Sigmoid colon (tissue), 7 donors: ENCODE data around the gene CHST1. TPM values are rescaled to one million over a fixed set of nuclear protein-coding genes. Genes with fewer than 3 reads are reported as not detected.

Experiments
- DNase-seq: peaks from one replicate; pipeline ENCODE4 v3.0.0-alpha.2; 2019
- H3K27ac ChIP-seq, 4 donors: fragments of 200-600 bp; sonication (generic); one replicate each; pipeline ENCODE4 v1.5.1; 2016 to 2019; ENCODE audit warnings: mild to moderate bottlenecking in 1 of 4
- H3K27me3 ChIP-seq, 3 donors: fragments of 200-600 bp; sonication (generic); one replicate each; pipeline ENCODE4 v1.5.1; 2019; ENCODE audit warnings: mild to moderate bottlenecking in 1 of 3
- H3K36me3 ChIP-seq, 4 donors: fragments of 200-600 bp; sonication (generic); one replicate each; pipeline ENCODE4 v1.5.1; 2016 to 2019
- H3K4me1 ChIP-seq, 4 donors: fragments of 200-600 bp; sonication (generic); one replicate each; pipeline ENCODE4 v1.5.1; 2017 to 2019
- H3K4me3 ChIP-seq, 4 donors: fragments of 200-600 bp; sonication (generic); one replicate each; pipeline ENCODE4 v1.5.1; 2017 to 2019; ENCODE audit warnings: mild to moderate bottlenecking in 2 of 4, moderate library complexity in 1 of 4
- H3K9me3 ChIP-seq, 4 donors: fragments of 200-600 bp in 3 of 4; sonication (generic) in 3 of 4; one replicate each; pipeline versions ENCODE4 v1.5.1 to v1.6.1; 2013 to 2019
- EP300 ChIP-seq, 4 donors: sonication (generic); formaldehyde crosslinking; IDR thresholded peaks; one replicate each; pipeline ENCODE4 v1.6.1; 2017; ENCODE audit warnings: antibody characterized with exemption in 4 of 4
- POLR2A ChIP-seq, 2 donors: fragments of 450-650 bp; IDR thresholded peaks; one replicate each; pipeline ENCODE4 v1.6.1; 2016; ENCODE audit warnings: antibody characterized with exemption in 2 of 2, mild to moderate bottlenecking in 2 of 2, moderate library complexity in 2 of 2
- POLR2AphosphoS5 ChIP-seq, 4 donors: sonication (generic); formaldehyde crosslinking; IDR thresholded peaks; one replicate each; pipeline ENCODE4 v1.6.1; 2017; ENCODE audit warnings: antibody characterized with exemption in 4 of 4
- WGBS, 2 donors: extraction: QIAGEN DNeasy Blood & Tissue Kit; methylation state at CpG; one replicate each; pipeline ENCODE4 v1.1.7; 2013; 5-methylcytosine and 5-hydroxymethylcytosine counted together
- intact Hi-C: fragments of 100-400 bp; cut with DNase I; formaldehyde crosslinking; loops from one replicate; pipeline ENCODE4 v1.15.1; 2023
- polyA plus RNA-seq, 3 donors: library from polyadenylated mRNA; stranded (reverse); fragments of 200-250 nt; gene quantifications; one replicate each; pipeline ENCODE4 v1.2.3, GENCODE V29; 2013
- total RNA-seq, 4 donors: library from RNA; depleted of rRNA; stranded (reverse); fragments of >200 nt; gene quantifications; one replicate each; pipeline ENCODE4 v1.1.0, GENCODE V29; 2016
- TF ChIP-seq, protein P1 (sequence below), 4 experiments: fragments of 450-650 bp in 3 of 4; fragments of 200-600 bp in 1 of 4; IDR thresholded peaks; one replicate each; pipeline ENCODE4 v1.5.1; 2016 to 2019; ENCODE audit warnings: antibody characterized with exemption in 4 of 4, mild to moderate bottlenecking in 3 of 4, moderate library complexity in 2 of 4
- donor health status: healthy with polysubstance abuse.
- donor health status: Bipolar disorder and iron deficiency.
- donor health status: healthy.

The CHST1 gene, protein sequence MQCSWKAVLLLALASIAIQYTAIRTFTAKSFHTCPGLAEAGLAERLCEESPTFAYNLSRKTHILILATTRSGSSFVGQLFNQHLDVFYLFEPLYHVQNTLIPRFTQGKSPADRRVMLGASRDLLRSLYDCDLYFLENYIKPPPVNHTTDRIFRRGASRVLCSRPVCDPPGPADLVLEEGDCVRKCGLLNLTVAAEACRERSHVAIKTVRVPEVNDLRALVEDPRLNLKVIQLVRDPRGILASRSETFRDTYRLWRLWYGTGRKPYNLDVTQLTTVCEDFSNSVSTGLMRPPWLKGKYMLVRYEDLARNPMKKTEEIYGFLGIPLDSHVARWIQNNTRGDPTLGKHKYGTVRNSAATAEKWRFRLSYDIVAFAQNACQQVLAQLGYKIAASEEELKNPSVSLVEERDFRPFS
- total RNA-seq (1 to 10 TPM in 3 of 4 donors, under 1 TPM in 1; 0.55 to 1.5 (median 1.5) TPM), polyA plus RNA-seq (1 to 10 TPM in 1 of 3 donors, under 1 TPM in 2; 0.23 to 1.2 (median 0.60) TPM)

- WGBS, 2 donors: 1% methylated on average over 96 of the region's 96 CpGs
- H3K27me3 ChIP-seq: peaks cover 23 to 45% (median 28%) of the 10 kb centered on the region in 3 donors
- DNase-seq: peak; percentile 74
These were observed at the start of gene CHST1 for GRCh38 chr11:45665206-45665932. TSS of gene CHST1 (minus strand) at chr11:45665622. CDS start at chr11:45650923, 14,699 bp downstream.

DNA sequence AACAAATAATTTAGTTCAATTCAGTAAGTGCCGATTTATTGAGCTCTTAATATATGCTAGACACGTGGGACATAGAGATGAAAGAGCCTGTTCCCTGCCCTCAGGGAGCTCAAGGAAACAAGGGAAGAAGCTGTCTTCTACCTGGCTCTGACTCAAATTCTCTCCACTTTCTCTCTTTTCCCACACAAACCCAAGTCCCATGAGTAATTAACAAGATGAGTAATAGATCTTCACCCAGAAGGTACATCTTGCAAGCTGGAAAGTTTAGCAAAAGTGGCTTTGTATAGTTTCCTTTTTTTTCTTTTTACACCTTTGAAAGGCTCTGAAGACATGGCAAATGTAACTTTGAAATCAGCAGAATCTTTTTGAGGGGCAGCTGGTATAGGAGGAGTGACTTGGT, 48.2 kb upstream of the CHST1 start:
- Histone ChIP-seq H3K36me3 (no peaks in the 10 kb centered on the region), H3K27me3 (no peaks in the 10 kb centered on the region), H3K4me3 (no peak overlapping the region), H3K27ac (no peak overlapping the region), H3K9me3 (no peaks in the 10 kb centered on the region), H3K4me1 (no peaks in the 10 kb centered on the region)
- TF ChIP-seq POLR2AphosphoS5 (IDR thresholded peaks at IDR 0.05) (no peak), POLR2A (IDR thresholded peaks at IDR 0.05) (no peak), EP300 (IDR thresholded peaks at IDR 0.05) (no peak)
- TF ChIP-seq, protein P1, sequence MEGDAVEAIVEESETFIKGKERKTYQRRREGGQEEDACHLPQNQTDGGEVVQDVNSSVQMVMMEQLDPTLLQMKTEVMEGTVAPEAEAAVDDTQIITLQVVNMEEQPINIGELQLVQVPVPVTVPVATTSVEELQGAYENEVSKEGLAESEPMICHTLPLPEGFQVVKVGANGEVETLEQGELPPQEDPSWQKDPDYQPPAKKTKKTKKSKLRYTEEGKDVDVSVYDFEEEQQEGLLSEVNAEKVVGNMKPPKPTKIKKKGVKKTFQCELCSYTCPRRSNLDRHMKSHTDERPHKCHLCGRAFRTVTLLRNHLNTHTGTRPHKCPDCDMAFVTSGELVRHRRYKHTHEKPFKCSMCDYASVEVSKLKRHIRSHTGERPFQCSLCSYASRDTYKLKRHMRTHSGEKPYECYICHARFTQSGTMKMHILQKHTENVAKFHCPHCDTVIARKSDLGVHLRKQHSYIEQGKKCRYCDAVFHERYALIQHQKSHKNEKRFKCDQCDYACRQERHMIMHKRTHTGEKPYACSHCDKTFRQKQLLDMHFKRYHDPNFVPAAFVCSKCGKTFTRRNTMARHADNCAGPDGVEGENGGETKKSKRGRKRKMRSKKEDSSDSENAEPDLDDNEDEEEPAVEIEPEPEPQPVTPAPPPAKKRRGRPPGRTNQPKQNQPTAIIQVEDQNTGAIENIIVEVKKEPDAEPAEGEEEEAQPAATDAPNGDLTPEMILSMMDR (IDR thresholded peaks at IDR 0.05): no peak
- intact Hi-C loops: no loop called here
- WGBS, 2 donors: 74 to 91% methylated on average over 2 of the region's 2 CpGs
- no peak for DNase-seq

More at GRCh38 chr11:45665206-45665932, at the start of gene CHST1:
- peak within 1 kb of the TSS; percentile 43 to 55 (median 50) for H3K27ac ChIP-seq
- peak within 1 kb of the TSS; percentile 44 to 73 (median 62) for H3K4me3 ChIP-seq
- H3K36me3 ChIP-seq: no peaks in the 10 kb centered on the region
- H3K9me3 ChIP-seq: no peaks in the 10 kb centered on the region
- peaks cover 0 to 25% (median 22%) of the 10 kb centered on the region in 4 donors for H3K4me1 ChIP-seq
- intact Hi-C loops: no loop called here
- no peak for TF ChIP-seq POLR2AphosphoS5 (IDR thresholded peaks at IDR 0.05)
- TF ChIP-seq, protein P1 (IDR thresholded peaks at IDR 0.05): no peak
- TF ChIP-seq POLR2A (IDR thresholded peaks at IDR 0.05): no peak
- TF ChIP-seq EP300 (IDR thresholded peaks at IDR 0.05): no peak

GRCh38 chr11:45710561-45710960, 45.1 kb upstream of the CHST1 start:
- Histone ChIP-seq H3K9me3 (no peaks in the 10 kb centered on the region), H3K4me3 (no peak overlapping the region), H3K27me3 (peaks cover 0 to 2% (median 0%) of the 10 kb centered on the region in 3 donors), H3K36me3 (no peaks in the 10 kb centered on the region), H3K27ac (no peak overlapping the region), H3K4me1 (no peaks in the 10 kb centered on the region)
- TF ChIP-seq, protein P1 (IDR thresholded peaks at IDR 0.05): no peak
- TF ChIP-seq POLR2A (IDR thresholded peaks at IDR 0.05) (no peak), EP300 (IDR thresholded peaks at IDR 0.05) (no peak), POLR2AphosphoS5 (IDR thresholded peaks at IDR 0.05) (no peak)
- DNase-seq: no peak
- WGBS, 2 donors: 28 to 69% methylated on average over 1 of the region's 1 CpG
- intact Hi-C loops: no loop called here

- no peak for TF ChIP-seq POLR2A (IDR thresholded peaks at IDR 0.05)
- TF ChIP-seq EP300 (IDR thresholded peaks at IDR 0.05): no peak
- TF ChIP-seq, protein P1 (IDR thresholded peaks at IDR 0.05): no peak
- TF ChIP-seq POLR2AphosphoS5 (IDR thresholded peaks at IDR 0.05): no peak
- Histone ChIP-seq H3K27me3 (peaks cover 0 to 4% (median 0%) of the 10 kb centered on the region in 3 donors), H3K4me3 (no peak overlapping the region), H3K36me3 (no peaks in the 10 kb centered on the region), H3K9me3 (no peaks in the 10 kb centered on the region), H3K4me1 (no peaks in the 10 kb centered on the region), H3K27ac (no peak overlapping the region)
- 58 to 71% methylated on average over 6 of the region's 6 CpGs for WGBS, 2 donors
- intact Hi-C loops: no loop called here
- DNase-seq: no peak
These were observed 43.7 kb upstream of the CHST1 start for GRCh38 chr11:45708887-45709663.
